GM08714 (cell line): Measurements from ENCODE around the gene JAZF1.

Experiments used
- H3K4me3 ChIP-seq: fragments of 200-500 bp; sonication (Bioruptor generic); 2 replicates; pipeline ENCODE4 v1.5.1; 2014; ENCODE audit warnings: mild to moderate bottlenecking, low read length, inconsistent platforms
- ZNF274 ChIP-seq: IDR thresholded peaks from 2 replicates; pipeline ENCODE4 v1.6.1; 2012; ENCODE audit warnings: mild to moderate bottlenecking, low read depth, low read length

JAZF1 gene

GRCh38 chr7:28180364-28181147 is at the start of gene JAZF1:
Gene JAZF1, minus strand, starts transcription at chr7:28180795.
- TF ChIP-seq ZNF274 = no peak
- peak within 1 kb of the TSS; percentile 56 for H3K4me3 ChIP-seq

- no peak for TF ChIP-seq ZNF274
- H3K4me3 ChIP-seq = no peak overlapping the region
Measured at GRCh38 chr7:28230261-28230660, 49.7 kb upstream of the JAZF1 start.

DNA sequence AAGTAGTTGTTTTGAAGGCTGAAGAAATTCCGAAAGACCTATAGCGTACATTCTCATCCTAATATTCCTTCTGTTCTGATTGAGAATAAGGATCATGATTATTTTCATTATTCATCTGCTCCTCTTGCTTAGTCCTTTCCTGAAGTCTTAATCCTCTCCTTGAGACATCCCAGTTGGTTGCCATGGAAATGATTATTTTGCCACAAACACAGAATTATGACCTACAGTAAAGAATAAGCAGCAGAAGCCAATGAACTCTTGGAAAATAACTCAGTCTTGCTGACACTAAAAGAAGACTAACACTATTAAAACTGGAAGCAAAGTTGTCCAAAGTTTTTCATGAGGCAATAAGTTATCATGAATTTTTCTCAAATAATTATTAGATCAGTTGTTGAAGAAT is 47.8 kb upstream of the JAZF1 start:
- TF ChIP-seq ZNF274 = no peak
- no peak overlapping the region for H3K4me3 ChIP-seq

DNA sequence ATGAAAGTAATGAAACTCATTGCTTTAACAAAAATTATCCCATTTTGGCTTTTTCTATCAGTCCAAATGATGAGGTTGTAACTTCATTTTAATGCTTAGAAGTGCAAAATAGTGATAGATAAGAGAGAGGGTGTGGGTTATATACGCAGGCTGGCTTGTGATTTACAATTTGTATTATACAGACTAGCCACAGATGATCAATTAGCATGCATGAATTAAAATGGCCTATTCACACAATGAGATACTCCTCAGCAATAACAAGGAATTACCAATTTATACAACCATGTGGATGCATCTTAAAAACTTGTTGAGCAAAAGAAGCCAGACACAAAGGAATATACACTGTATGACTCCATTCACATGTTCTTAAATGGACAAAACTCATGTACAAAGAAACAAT is 45.4 kb upstream of the JAZF1 start:
- TF ChIP-seq ZNF274 = no peak
- no peak overlapping the region for H3K4me3 ChIP-seq

GRCh38 chr7:28225576-28225975 is 45.0 kb upstream of the JAZF1 start:
- TF ChIP-seq ZNF274 = no peak

DNA sequence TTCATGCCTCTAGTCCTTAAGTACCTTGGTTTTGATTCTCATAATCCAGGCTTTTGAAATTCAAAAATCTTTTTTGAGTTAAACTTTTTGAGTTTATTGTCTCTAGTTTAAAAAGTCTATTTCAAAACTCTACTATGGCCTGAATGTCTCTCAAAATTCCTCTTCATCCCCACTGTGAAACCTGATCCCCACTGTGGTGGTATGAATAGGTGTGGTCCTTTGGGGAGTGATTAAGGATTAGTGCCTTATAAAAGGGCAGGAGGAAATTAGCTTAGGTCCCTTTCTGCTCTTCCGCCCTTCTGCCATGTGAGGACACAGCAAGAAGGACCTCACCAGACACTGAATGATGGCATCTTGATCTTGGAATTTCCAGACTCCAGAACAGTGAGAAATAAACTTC is 44.1 kb upstream of the JAZF1 start:
- no peak for TF ChIP-seq ZNF274

More at GRCh38 chr7:28225576-28225975, 45.0 kb upstream of the JAZF1 start:
- no peak overlapping the region for H3K4me3 ChIP-seq

DNA sequence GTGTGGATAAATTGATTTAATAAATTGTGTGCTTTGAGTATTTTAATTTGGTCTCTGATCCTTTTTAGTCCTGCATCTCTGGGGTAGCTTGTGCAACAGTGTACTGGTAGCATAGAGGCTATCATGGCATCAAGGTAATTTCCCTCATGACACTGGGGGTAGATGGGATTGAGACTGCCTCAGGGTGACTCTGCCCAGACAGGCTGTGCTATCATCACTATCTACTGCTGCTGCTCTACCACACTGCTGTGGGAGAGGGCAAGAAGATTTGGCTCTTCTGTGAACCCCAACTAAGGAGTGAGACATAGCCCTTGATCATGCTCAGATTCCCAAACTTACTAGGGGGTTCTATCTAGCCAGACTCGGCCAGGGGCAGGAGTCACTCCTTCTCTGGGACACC is 43.6 kb upstream of the JAZF1 start:
- no peak for TF ChIP-seq ZNF274
- H3K4me3 ChIP-seq = no peak overlapping the region

More for the DNA sequence above, 44.1 kb upstream of the JAZF1 start:
- no peak overlapping the region for H3K4me3 ChIP-seq

DNA sequence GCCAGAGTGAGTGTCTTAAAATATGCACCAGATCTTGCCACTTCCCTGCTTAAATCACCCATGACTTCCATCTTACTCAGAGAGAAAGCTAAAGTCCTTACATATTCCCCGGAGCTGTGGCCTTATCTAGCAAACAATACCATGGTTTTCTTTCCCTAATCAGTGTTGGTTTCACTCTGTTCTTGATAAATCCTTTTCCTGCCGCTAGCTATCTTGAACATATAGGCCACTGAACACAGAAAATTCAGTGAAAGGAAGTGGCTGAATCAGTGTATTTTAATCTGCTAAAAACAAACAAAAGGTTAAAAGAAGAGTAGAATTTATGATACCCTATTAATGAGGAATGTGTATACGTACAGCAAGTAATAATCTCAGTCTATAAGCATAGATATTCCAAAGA is 42.0 kb upstream of the JAZF1 start:
- TF ChIP-seq ZNF274 = no peak
- H3K4me3 ChIP-seq = no peak overlapping the region

DNA sequence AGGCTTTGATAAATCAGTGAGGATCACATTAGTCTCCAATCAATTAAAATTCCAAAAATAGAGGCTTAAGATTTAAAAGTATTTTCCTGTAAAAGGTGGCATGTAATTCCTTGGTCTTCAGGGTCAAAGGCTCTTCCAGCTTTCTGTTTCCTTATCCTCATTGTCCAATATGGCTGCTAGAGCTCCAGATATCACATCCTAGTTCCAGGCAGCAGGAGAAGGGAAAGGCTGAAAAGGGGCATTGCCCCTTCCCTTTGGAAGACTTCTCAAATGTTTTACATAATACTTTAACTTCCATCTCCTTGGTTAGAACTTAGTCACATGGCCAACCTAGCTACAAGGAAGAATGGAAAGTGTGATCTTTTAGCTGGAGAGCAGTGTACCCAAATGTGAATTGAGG is 39.2 kb upstream of the JAZF1 start:
- no peak for TF ChIP-seq ZNF274
- H3K4me3 ChIP-seq = no peak overlapping the region

DNA sequence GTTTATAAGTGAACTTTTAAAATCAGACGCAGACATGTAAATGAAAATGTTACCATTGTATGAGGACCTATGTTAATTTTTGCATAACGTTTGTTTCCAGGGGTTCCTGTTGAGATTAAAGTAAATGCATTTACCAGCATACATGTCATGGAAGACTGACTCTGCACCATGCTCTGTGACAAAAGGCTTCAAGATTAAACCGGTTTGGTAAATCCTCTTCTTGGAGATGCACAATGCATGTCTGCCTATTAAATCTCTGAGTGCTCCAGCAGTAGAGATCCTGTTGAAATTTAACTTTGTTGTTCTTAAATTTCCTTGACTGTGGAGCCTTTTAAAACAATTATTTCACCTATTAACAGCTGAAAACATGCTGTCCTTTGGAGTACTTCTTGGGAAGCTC is 36.5 kb upstream of the JAZF1 start:
- no peak overlapping the region for H3K4me3 ChIP-seq
- TF ChIP-seq ZNF274 = no peak

- no peak overlapping the region for H3K4me3 ChIP-seq
Measured at GRCh38 chr7:28211006-28211405, 30.4 kb upstream of the JAZF1 start.

GRCh38 chr7:28208506-28208905 is 27.9 kb upstream of the JAZF1 start:
- H3K4me3 ChIP-seq = no peak overlapping the region
- no peak for TF ChIP-seq ZNF274

More at GRCh38 chr7:28211006-28211405, 30.4 kb upstream of the JAZF1 start:
- no peak for TF ChIP-seq ZNF274

GRCh38 chr7:28207486-28208158 is 27.0 kb upstream of the JAZF1 start:
- TF ChIP-seq ZNF274 = no peak
- no peak overlapping the region for H3K4me3 ChIP-seq

GRCh38 chr7:28205506-28205905 is 24.9 kb upstream of the JAZF1 start:
- H3K4me3 ChIP-seq = no peak overlapping the region
- no peak for TF ChIP-seq ZNF274
